NCI-H2227 (cell line): ENCODE results near the gene ABCC11.

Source experiments
- DNase-seq: peaks from one replicate; lab custom pipeline; 2025; ENCODE audit not compliant: unreplicated experiment; lab: John Stamatoyannopoulos, UW

ABCC11 gene

GRCh38 chr16:48164907-48165715, 82.2 kb downstream of the ABCC11 start:
- peak; percentile 72 for DNase-seq

GRCh38 chr16:48162839-48163410, 84.4 kb downstream of the ABCC11 start:
- DNase-seq = no peak

DNA sequence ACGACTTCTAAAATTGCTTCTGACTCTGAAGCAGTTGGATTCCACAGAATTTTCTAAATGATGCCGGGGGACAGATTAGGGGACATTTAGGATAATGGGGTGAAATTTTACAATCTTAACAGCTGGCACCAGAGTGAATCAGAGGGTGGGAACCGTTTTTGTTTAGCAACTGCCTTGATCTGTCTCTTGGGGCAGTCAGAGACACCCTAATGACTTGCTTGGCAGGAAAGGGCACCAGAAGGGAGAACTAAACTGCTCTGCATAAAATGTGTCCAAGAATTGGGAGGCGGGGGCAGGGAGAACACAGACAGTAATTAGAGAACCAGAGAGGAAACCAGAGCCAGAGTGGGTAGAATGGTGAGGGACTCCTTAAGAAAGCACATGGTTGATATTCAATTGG, 85.4 kb downstream of the ABCC11 start:
- DNase-seq = no peak

DNA sequence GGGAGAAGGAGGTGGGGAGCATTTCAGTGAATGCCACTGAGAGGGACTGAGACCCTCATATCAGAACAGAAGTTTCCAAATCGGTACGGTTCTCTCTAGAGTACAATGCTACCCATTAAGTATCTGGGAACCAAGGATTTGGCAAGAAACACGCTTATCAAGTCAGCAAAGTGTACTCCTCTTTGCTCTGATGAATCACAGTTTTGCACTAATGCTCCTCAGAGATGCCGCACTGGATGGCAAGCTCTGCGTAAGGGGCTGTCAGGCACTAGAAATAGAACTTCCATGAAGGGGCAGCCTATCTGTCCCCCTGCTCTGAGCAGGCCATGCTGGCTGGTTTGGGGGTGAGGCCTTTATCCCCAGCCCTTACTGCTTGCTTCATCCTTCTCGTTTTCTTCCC, 86.8 kb downstream of the ABCC11 start:
- DNase-seq = no peak

DNA sequence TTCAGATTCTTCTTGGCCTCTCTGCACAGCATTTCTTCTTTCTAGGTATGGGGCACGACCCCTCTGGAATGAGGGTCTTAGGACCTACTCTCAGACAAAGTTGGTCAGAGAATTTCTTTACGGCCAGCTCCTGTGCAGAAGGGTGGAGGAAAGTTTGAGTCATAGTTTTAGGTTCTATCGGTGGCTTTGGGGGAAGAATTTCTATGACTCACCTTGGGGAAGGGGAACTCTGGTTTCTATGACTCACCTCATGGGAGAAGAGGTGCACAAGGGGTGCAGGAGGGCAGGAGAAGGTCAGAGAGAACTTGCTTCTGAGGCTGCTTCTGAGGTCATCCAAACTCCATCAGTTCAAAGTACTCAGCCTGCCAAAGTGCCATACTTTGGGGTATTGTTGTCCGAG, 89.0 kb downstream of the ABCC11 start:
- no peak for DNase-seq

- no peak for DNase-seq
These were observed 89.5 kb downstream of the ABCC11 start for GRCh38 chr16:48157794-48158193.

- no peak for DNase-seq
These were observed 90.0 kb downstream of the ABCC11 start for GRCh38 chr16:48157302-48157701.

DNA sequence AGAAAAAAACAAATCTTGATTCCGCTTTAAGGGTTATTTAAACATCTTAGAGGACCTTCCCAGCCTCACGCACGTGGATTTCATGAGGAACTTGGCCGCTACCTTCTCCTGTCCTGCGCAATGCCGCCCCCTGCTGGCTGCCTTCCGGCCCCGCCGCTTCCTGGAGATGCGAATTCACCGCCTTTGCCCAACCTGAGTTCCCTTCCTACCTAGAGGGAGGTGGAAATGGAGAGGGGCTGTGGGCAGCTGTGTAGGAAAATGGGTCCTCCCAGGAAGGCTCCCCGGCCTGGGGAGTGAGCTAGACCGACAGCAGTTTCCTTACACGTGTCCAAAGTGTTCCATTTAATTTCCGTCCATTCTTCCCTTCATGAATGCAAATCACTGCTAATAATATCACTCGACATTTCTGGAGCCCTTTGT, 90.5 kb downstream of the ABCC11 start:
- DNase-seq = no peak

GRCh38 chr16:48155926-48156789, 91.2 kb downstream of the ABCC11 start, which contains the start of gene ABCC12:
TSS of gene ABCC12 (minus strand) at chr16:48155993. CDS start at chr16:48146424, 9,569 bp downstream.
- DNase-seq = no peak

DNA sequence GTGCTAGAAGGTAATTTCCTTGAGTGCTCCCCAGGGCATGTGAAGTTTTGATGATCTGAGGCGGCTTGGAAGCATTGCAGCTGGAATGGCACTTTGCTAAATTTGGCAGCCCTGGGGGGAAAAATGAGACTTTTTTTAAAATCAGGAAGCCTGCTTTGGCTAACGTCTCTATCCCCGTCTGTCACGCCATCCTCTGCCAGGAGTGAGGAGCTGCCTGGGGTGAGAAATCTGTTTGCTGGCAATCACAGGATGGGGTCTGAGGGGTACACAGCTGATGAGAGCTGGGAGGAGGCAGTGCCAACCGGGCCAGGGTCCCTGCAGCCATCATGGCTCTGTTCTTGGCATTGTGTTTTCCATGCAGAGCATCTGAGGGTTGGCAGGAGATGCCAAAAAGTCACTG, 93.6 kb downstream of the ABCC11 start:
- no peak for DNase-seq

- DNase-seq = no peak
These were observed 95.1 kb downstream of the ABCC11 start for GRCh38 chr16:48152226-48152625.

DNA sequence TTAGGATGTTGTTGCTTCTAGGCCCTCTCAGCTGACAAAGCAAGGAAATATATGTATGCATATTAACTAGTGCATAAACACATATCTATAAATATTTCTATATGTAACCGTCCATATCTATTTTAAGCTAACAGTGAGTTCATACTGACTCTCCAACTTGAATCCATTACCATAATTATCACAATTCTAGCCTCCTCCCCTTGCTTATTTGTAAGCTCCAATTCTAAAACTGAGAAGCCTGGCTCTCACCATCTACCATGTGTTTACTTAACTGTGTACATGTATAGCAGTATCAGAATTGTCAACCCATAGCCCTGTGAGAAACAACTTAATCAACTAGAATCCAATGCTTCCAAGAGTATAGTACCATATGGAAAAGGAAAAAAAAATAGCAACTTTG, 96.6 kb downstream of the ABCC11 start:
- no peak for DNase-seq

DNA sequence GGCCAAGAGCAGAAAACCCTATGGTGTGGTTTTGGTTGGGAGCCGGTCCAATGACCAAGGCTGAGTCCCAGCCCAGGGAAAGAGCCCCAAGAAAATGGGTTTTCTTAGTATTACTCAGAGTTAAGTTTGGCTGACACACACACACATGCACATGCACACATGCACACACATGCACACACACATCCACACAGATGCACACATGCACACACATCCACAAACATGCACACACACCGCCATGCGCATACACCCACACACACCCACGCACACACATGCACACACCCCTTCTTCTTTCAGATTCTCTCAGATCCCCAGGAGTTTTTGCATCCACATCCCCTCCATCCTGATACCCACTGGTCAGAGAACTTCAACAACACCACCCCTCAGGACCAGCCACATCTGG, 100.6 kb downstream of the ABCC11 start:
- no peak for DNase-seq

GRCh38 chr16:48146131-48146530, 101.2 kb downstream of the ABCC11 start:
- DNase-seq = no peak

DNA sequence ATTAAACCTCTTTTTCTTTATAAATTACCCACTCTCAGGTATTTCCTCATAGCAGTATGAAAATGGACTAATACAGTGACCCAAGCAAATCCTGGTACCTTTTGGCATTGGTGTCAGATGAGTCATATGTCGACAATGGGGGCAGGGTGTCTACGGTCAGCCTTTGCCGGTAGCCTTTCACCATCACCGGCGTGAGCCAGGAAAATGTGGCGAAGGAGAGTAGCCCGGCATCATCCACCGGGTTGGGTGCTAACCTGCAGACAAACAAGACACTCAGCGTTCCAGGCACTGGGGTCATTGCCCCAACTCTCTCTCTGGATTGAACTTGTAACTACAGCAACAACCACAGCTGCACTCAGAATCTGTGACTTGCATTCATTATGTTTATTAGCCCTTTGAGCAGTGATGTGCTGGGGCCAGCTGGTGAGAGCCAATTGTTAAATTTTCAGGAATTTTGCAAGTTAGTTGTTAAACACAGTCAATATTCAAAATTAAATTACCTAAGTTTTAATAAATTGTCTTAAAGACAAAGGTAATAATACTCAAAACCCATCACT, 103.4 kb downstream of the ABCC11 start:
- no peak for DNase-seq

- no peak for DNase-seq
These were observed 106.5 kb downstream of the ABCC11 start for GRCh38 chr16:48140821-48141220.

DNA sequence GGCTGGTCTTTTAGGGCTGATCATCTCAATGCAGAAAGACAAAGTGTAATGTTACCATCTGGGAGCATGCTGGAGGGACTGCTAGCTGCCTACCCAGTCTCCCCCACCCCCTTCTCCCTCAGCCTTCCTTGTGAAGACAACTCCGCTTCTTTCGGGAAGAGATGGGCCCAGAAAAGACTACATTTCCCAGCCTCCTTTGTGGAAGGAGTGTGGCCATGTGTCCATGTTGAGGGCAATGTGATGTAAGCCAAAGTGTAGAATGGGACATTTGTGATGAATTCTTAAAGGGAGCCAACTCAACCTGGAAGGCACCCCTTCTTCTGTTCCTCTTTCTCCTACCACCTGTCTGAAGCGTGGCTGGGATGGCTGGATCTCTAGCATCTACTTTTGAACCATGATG, 107.8 kb downstream of the ABCC11 start:
- no peak for DNase-seq

DNA sequence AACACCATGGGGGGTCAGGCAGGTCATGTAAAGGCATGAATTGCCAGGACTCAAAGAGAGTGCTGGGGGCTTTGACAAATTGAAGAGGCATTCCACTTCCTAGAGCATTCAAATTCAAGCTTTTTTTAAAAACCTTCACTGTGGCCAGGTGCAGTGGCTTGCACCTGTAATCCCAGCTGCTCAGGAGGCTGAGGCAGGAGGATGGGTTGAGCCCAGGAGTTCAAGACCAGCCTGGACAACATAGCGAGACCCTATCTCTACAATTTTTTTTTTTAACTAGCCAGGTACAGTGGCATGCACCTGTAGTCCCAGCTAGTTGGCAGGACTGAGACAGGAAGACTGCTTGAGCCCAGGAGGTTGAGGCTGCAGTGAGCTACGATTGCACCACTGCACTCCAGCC, 108.8 kb downstream of the ABCC11 start:
- DNase-seq = no peak

DNA sequence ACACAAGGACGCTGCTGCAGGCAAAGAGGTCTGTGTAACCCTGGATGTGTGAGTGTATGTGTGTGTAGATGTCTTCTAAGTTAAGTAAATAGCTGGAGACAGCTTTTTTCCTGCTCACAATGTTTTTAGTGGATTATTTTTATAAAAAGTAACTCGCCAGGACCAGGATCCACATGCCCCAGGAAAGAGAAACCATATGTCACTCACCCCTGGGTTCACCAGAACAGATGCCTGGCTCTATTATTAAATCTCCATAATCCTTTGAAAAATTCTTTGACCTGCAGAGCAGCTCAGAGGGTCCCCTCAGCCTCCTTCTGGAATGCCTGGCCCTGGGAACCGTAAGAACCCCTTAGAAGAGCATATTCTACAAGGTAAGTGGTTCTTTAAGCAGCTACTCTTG, 109.5 kb downstream of the ABCC11 start:
- DNase-seq = no peak

- DNase-seq = no peak
These were observed 110.6 kb downstream of the ABCC11 start for GRCh38 chr16:48136547-48137360.
